ENCODE data around the gene PRPF40B.

PRPF40B gene

DNA sequence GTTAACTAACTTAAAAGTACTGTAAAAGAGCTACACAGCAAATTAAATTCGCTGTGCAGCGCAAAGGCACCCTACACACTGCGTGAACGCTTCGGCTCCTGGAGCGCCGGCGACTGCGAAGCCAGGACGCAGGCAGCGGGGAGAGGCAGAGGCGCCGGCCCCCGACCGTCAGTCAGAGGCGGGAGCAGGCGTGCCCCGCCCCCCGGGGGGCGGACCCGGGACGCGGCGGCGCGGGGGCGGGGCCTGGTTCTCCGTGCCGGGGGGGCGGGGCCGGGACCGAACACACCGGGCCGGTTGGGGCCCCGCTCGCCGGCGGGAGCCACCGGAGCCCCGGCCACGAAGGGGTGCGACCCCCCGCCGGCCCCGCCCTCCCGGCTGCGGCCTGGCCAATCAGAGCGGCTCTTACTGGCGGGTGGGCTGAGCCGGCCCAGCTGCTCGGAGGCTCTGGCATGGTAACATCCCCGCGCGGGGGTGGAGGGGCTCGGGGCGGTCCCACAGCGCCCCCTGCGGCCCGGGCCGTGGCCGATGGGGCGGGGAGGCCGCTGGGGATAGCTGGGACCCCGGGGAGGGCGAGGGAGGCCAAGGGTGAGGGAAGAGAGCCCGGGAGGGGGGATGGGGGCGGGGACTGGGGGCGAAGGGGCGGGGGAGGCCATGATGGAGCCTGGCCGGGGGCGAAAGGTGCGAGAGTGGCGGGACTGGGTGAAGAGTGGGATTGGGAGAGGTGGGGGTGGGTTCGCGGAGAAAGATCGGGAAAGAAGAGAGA, at the start of gene PRPF40B:
Gene PRPF40B, plus strand, starts transcription at position 420 of the 763 bp plus-strand sequence. Its CDS starts 30 bp downstream, at position 450.
- peak; percentile 77 for ATAC-seq
- Mint-ChIP-seq H3K9me3 (no peaks in the 10 kb centered on the region), H3K4me3 (peak within 1 kb of the TSS; percentile 79), H3K4me1 (peaks cover 39% of the 10 kb centered on the region), H3K27ac (peak within 1 kb of the TSS; percentile 85), H3K27me3 (peaks cover 19% of the 10 kb centered on the region), H3K36me3 (ENCODE audit: low read depth) (no peaks in the 10 kb centered on the region)
- DNase-seq: peak; percentile 86

DNA sequence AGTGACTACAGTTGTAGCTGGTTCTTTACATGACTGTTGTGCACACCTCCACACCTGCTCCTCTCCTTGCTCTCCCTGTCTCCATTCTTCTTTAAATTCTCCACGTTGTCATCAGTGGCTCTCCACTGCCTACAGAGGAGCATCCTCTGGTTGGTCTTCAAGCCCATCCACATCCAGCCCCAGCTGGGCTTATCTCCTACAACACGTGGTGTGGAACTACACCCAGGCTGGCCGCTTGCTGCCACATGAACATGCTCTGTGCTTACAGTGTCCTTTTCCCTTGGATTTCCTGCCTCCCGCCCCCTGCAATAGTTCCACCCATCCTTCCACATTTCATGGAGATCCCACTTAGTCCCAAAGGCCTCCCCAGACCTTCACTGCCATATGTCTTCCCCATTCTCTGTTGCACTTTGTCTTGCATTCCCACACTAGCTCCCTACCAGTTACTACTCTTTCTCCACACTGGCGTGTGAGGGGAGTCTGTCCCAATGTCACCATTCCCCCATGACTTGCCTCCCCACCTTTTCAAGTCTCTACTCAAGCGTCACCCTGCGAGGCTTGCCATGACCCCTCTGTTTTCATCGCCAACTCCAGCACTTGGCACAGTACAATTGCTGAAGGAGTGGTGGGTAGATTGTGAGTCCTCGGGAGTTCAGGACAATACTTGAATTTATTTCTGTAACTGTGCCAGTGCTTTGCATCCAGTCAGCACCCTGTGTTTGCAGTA, 45.6 kb upstream of the PRPF40B start:
- peaks cover 11% of the 10 kb centered on the region for H3K36me3 Mint-ChIP-seq (ENCODE audit: low read depth)
- H3K27me3 Mint-ChIP-seq: no peaks in the 10 kb centered on the region
- no peak for DNase-seq
- ATAC-seq: no peak
- peaks cover 11% of the 10 kb centered on the region for H3K4me1 Mint-ChIP-seq
- no peak overlapping the region for H3K4me3 Mint-ChIP-seq
- no peaks in the 10 kb centered on the region for H3K9me3 Mint-ChIP-seq
- H3K27ac Mint-ChIP-seq: no peak overlapping the region

DNA sequence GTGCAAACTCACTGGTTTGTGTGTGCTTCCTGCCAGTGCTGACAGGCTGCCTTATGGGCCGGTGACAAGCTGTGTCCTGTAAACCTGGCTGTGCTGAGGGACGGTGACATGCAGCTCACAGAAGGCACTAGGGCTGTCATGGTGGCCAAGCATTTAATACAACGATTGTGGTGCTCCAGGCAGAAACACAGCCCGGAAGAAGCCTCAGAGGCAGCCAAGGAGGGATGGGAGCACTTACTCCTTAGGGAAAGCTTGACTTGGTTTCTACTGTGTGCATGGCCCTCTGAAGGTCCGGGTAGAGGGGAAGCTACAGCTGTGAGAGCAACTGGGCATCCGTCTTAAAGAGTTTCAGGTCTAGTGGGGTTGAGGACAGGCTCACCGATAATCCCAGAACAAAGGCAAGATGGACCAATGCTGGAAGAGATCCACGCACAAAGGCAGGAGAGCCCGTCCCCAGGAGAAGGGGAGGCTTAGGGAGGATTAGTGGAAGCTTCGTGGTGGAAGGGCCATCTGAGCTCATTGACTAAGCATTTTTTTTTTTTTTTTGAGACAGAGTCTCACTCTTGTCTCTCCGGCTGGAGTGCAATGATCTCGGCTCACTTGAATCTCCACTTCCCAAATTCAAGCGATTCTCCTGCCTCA, 44.8 kb upstream of the PRPF40B start:
- no peak overlapping the region for H3K27ac Mint-ChIP-seq

DNA sequence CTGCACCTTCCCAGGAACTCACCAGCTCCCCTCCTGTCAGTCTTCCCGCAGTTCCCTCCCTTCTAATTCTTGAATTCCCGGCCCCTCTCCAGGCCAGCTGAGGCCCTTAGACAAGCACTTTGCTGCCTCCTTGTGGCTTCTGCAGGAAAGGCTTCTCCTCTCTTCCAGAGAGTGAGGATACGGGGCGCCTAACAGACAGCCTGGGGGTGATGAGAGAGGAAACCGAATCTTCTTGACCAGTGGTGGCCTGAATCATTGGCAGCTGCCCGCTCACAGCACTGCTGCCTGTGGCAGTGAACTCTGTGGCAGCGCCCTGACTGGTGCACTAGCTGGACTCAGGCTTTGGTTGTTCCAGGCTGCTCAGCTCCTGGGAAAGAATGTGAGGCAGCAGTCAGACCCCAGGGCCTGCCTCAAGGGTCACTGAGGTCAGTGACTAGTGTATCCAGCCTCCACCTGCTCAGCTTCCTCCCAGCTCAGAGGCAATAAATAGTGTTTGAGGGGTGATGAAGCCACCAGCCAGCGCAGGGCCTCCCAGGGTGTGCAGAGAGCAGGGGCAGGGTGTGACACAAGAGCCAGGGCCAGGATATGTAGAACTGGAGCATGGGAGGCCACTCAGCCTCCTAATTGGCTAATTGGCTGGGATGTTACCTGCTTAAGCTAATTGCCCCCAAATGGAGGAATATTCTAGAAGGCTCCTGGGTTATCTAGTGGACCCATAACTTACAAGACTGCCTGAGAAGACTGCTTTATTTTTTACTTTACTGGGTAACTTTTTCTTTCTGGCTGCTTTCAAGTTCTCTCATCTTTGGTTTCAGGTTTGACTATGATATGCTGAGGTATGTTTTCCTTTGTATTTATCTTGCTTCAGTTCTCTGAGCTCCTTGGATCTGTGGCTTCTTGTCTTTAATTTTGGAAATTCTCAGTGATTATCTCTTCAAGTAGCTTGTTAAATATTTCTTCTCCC, 42.5 kb upstream of the PRPF40B start:
- DNase-seq (peak; percentile 57), ATAC-seq (peak; percentile 57)
- Mint-ChIP-seq H3K27ac (no peak overlapping the region), H3K4me3 (no peak overlapping the region), H3K9me3 (no peaks in the 10 kb centered on the region), H3K4me1 (peaks cover 11% of the 10 kb centered on the region), H3K36me3 (ENCODE audit: low read depth) (peaks cover 5% of the 10 kb centered on the region), H3K27me3 (no peaks in the 10 kb centered on the region)

More for the DNA sequence above, 44.8 kb upstream of the PRPF40B start:
- Mint-ChIP-seq H3K36me3 (ENCODE audit: low read depth) (peaks cover 11% of the 10 kb centered on the region), H3K4me1 (peaks cover 11% of the 10 kb centered on the region), H3K27me3 (no peaks in the 10 kb centered on the region), H3K4me3 (no peak overlapping the region), H3K9me3 (no peaks in the 10 kb centered on the region)
- DNase-seq (no peak), ATAC-seq (no peak)

DNA sequence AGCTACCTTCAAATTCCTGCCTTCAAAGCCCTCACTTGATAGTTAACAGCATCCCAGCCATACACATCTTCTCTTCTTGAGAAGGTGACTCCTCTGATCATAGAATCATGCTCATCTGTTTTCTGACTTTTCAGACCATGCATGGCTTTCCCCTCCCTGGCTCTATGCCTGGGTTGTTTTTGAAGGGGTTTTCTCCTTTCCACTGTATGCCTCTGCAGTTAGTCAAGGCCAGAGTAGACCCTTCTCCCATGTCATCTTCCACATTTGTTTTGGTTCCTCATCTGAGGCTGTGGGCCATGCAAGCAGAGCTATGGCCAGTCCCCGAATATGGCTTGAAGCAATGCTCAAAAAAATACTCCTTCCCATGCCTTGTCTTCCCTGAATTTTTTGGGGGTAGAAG, 41.2 kb upstream of the PRPF40B start:
- Mint-ChIP-seq H3K27ac (peak overlapping the region; percentile 71), H3K27me3 (no peaks in the 10 kb centered on the region), H3K4me3 (no peak overlapping the region)

DNA sequence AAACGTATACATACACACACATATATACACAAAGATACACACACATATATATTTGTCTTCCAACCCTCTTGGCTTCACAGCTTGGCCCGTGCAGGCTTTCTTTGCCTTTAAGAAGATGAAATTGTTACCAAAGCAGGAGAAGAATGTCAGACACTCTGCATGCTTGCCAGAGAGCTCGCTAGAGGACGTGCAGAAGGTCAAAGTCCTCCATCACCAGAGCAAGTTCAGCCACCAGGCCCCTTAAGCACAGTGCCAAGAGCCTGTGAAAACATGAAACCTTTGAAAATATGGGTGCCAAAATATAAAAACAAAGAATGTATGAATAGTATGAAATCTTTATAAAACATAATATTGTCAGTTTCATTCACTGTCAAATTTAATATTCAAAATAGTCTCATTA, 40.5 kb upstream of the PRPF40B start:
- Mint-ChIP-seq H3K27me3 (no peaks in the 10 kb centered on the region), H3K4me1 (peaks cover 11% of the 10 kb centered on the region), H3K9me3 (no peaks in the 10 kb centered on the region), H3K27ac (no peak overlapping the region), H3K36me3 (ENCODE audit: low read depth) (peaks cover 5% of the 10 kb centered on the region), H3K4me3 (no peak overlapping the region)
- ATAC-seq (no peak), DNase-seq (no peak)

More for the DNA sequence above, 41.2 kb upstream of the PRPF40B start:
- H3K4me1 Mint-ChIP-seq: peaks cover 11% of the 10 kb centered on the region
- no peaks in the 10 kb centered on the region for H3K9me3 Mint-ChIP-seq
- DNase-seq (no peak), ATAC-seq (no peak)
- peaks cover 5% of the 10 kb centered on the region for H3K36me3 Mint-ChIP-seq (ENCODE audit: low read depth)

DNA sequence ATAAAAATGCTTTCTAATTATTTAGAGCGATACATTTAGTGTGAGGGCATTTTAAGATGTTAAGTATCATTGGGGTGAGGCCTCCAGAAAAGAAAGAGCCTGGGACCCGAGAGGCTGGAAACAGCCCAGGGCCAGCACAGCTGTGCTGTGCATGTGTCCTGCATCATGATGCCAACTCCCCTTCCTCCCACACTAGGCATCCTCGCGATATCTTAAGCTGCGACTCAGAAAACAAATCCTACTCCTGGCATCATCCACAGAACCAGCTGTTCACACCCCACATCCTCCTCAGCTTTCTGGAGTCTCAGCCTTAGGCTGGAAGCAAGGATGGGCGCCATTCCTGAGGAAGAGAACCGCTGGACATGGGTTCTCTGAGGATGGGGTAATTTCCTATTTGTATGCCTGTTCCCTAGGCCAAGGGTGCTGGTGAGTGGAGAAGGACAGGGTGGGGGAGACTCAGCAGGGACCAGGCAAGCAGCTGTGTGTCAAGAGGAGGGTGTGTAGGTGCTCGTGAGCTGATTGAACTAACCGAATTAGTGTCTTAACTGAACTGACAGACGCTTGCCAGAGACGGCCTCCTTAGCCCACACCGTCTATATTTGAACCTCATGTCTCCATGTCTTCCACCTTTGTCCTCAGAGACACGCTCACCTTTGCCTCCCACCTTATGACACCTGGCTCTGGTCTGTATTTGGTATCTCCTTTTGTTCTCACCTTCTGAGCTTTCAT, 39.8 kb upstream of the PRPF40B start:
- no peak overlapping the region for H3K27ac Mint-ChIP-seq
- ATAC-seq (no peak), DNase-seq (no peak)
- no peak overlapping the region for H3K4me3 Mint-ChIP-seq
- H3K4me1 Mint-ChIP-seq: peaks cover 11% of the 10 kb centered on the region
- no peaks in the 10 kb centered on the region for H3K27me3 Mint-ChIP-seq
- no peaks in the 10 kb centered on the region for H3K9me3 Mint-ChIP-seq
- H3K36me3 Mint-ChIP-seq (ENCODE audit: low read depth): peaks cover 5% of the 10 kb centered on the region

DNA sequence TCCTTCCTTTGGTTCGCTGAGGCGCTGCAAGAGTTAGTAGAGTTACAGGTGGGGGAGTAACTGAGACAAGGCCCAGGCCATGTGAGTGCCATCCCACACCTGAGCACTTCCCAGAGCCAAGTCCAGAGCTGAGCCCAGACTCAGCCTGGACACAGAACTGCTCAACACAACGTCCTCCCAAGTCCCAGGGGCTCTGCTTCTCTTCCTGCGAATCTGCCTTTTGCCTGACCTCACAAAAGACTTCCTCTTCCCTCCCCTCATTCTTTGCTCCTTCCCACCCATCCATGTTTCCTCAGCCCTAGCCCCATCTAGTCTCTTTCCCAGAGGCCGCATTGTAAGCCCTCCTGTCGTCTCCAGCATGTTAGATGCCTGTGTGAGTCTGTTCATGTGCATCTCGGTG, 38.8 kb upstream of the PRPF40B start:
- Mint-ChIP-seq H3K27me3 (no peaks in the 10 kb centered on the region), H3K27ac (no peak overlapping the region), H3K9me3 (no peaks in the 10 kb centered on the region), H3K4me1 (peaks cover 11% of the 10 kb centered on the region), H3K36me3 (ENCODE audit: low read depth) (peaks cover 4% of the 10 kb centered on the region), H3K4me3 (no peak overlapping the region)
- ATAC-seq (no peak), DNase-seq (no peak)

DNA sequence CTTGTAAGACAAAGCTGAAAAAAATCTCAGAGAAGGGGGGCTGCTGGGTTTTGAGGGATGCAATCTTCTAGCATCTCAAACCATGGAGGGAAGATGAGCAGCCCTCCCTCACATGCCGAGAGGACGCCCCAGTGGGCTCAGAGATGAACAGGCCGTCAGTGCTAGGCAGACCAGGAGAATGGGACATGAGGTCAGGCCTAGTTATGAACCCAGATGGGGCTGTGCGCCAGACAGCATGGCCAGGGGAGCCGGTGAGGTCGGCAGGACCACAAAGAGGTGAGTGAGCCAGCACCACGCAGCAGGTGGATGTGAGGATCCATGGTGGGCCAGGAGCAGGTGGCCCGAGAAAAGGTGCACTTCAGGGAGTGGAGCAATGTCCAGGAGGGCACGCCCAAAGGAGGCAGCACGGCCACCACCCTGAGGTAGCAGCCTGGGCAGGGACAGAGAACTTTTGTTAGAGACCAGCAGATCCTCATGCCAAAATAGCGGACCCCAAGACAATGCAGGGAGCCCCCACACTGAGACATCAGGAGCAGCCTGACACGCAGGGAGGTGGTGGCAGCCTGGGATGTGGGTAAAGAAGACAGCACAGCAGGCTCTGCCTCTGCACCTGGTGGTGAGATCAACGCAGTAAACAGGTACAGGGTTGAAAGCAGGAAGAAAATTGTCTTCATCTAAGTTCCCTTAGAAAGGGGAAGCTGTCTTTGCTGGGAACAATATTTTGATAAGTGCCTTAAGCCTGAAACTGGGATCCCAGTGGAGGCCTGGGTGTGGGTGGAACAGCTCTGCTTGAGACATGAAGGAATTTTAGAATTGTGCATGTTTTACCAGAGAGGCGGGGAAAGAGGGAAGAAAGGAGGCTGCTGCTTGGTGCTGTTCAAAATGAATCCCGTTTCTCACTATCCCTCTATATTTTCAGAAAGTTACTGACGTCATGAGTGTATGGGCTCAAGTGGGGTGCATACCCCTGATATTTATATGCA, 37.6 kb upstream of the PRPF40B start:
- no peaks in the 10 kb centered on the region for H3K27me3 Mint-ChIP-seq
- H3K4me1 Mint-ChIP-seq: peaks cover 11% of the 10 kb centered on the region
- DNase-seq: no peak
- H3K9me3 Mint-ChIP-seq: no peaks in the 10 kb centered on the region
- peaks cover 9% of the 10 kb centered on the region for H3K36me3 Mint-ChIP-seq (ENCODE audit: low read depth)
- no peak for ATAC-seq
- H3K27ac Mint-ChIP-seq: no peak overlapping the region
- H3K4me3 Mint-ChIP-seq: no peak overlapping the region

DNA sequence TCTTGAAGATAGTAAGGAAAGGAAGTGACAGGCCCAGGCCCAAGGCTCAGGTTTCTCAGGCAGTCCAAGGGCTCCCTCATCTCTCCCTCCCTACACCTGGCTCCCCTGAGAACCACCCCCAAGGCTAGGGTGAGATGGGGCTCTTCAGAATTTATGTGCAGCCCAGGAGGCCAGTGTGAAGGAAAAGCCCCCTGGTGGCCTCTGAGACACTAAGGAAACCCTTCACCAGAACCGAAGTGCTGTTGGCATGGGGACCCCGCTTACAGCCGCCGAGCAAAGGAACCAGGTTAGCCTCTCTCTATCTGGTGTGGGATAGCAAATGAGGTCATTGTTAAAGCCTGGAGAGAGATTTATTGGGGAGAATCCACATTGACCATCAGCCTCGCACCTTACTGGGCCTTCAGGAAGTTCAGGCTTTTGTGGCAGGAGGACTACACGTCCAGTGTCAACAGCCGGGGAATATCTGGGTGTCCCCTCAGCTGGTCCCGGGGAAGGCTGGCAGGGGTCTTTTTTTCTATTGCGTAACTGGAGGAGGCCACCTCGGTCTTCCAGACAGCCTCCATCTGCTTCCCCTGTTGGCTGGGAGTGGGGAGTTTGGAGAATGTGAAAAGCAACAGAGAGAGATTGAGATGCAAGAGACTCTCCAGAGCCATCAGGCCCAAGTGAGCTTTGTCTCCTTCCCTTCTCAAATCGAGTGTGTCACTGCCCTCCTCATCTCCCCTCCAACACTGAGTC, 36.0 kb upstream of the PRPF40B start:
- Mint-ChIP-seq H3K4me1 (no peaks in the 10 kb centered on the region), H3K9me3 (no peaks in the 10 kb centered on the region), H3K36me3 (ENCODE audit: low read depth) (peaks cover 19% of the 10 kb centered on the region), H3K27me3 (no peaks in the 10 kb centered on the region), H3K27ac (no peak overlapping the region), H3K4me3 (no peak overlapping the region)
- DNase-seq (no peak), ATAC-seq (no peak)

DNA sequence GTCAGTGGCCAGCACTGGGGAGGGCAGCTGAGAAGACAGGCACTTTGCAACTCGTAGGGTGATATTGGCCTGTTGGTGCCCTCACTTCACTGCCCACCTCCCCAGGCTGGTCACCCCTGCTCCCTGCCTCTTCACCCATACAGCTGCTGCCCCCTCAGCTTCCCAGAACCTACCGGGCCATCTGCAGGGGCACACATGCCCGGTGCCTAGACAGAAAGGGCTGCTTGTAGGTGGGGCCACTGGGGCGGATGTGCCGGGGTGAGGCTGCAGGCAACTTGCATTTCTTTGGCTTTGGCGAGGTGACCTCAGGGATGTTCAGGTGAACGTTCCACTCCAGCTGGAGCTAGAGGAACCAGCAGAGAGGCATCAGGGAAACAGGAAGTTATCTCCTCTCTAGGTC, 35.1 kb upstream of the PRPF40B start:
- no peaks in the 10 kb centered on the region for H3K9me3 Mint-ChIP-seq
- DNase-seq (no peak), ATAC-seq (no peak)
- H3K4me3 Mint-ChIP-seq: no peak overlapping the region
- H3K36me3 Mint-ChIP-seq (ENCODE audit: low read depth): peaks cover 19% of the 10 kb centered on the region
- no peaks in the 10 kb centered on the region for H3K27me3 Mint-ChIP-seq
- no peaks in the 10 kb centered on the region for H3K4me1 Mint-ChIP-seq
- no peak overlapping the region for H3K27ac Mint-ChIP-seq
